HepG2 (cell line): ENCODE results near the gene ACSF3. TPM values are rescaled to one million over a fixed set of nuclear protein-coding genes. Genes with fewer than 3 reads are reported as not detected.

ENCODE experiments used
- ATF6 ChIP-seq: sonication (generic); formaldehyde crosslinking; conservative IDR thresholded peaks from 2 replicates; pipeline ENCODE4 v1.4.0; 2020; ENCODE audit warnings: missing genetic modification reagents
- FOXO1 ChIP-seq: sonication (generic); formaldehyde crosslinking; IDR thresholded peaks from 2 replicates; pipeline ENCODE4 v1.4.0; 2020; ENCODE audit warnings: missing genetic modification reagents
- HNRNPL ChIP-seq: fragments of 200-400 bp; formaldehyde crosslinking; IDR thresholded peaks from 2 replicates; pipeline ENCODE4 v1.6.1; 2017; ENCODE audit warnings: mild to moderate bottlenecking, low read depth, low read length
- MAX ChIP-seq: IDR thresholded peaks from 2 replicates; pipeline ENCODE4 v1.6.1; 2012; ENCODE audit warnings: inconsistent platforms
- MLLT10 ChIP-seq: sonication (generic); formaldehyde crosslinking; IDR thresholded peaks from 2 replicates; pipeline ENCODE4 v1.4.0; 2020; ENCODE audit warnings: missing genetic modification reagents
- RNF2 ChIP-seq: fragments of 450-650 bp; conservative IDR thresholded peaks from 2 replicates; pipeline ENCODE4 v1.6.1; 2016; ENCODE audit warnings: low read depth
- STAT6 ChIP-seq: sonication (generic); formaldehyde crosslinking; IDR thresholded peaks from 2 replicates; pipeline ENCODE4 v1.4.0; 2020; ENCODE audit warnings: missing genetic modification reagents, mild to moderate bottlenecking, borderline replicate concordance
- ZNF225 ChIP-seq: sonication (generic); formaldehyde crosslinking; IDR thresholded peaks from 2 replicates; pipeline ENCODE4 v1.4.0; 2020; ENCODE audit warnings: mild to moderate bottlenecking, missing genetic modification reagents
- polyA plus RNA-seq, 8 experiments: library from polyadenylated mRNA; depleted of rRNA in 3 of 8; stranded (reverse) in 7 of 8; unstranded in 1 of 8; fragments of >200 nt; fragmentation: Illumina TruSeq in 4 of 8; extraction: Trizol in 4 of 8; gene quantifications; 2 replicates each; pipeline versions ENCODE4 v1.2.1 to v1.2.3, GENCODE V29; 2011 to 2016; ENCODE audit warnings: low read depth in 4 of 8, missing spikeins in 1 of 8, mixed read lengths in 1 of 8; ENCODE audit not compliant: insufficient read depth in 1 of 8
- total RNA-seq, 5 experiments: library from RNA; depleted of rRNA; stranded (reverse); fragments of >200 nt; fragmentation: Illumina TruSeq; extraction: Trizol; gene quantifications; 2 replicates each; pipeline ENCODE4 v1.2.3, GENCODE V29; 2016; ENCODE audit warnings: low read depth in 1 of 5
- TF ChIP-seq, protein P1 (sequence below): sonication (generic); formaldehyde crosslinking; IDR thresholded peaks from 2 replicates; pipeline ENCODE4 v1.5.1; 2020; ENCODE audit warnings: missing genetic modification reagents, mild to moderate bottlenecking, borderline replicate concordance
- TF ChIP-seq, protein P2 (sequence below): sonication (generic); formaldehyde crosslinking; IDR thresholded peaks from 2 replicates; pipeline ENCODE4 v1.5.1; 2020; ENCODE audit warnings: mild to moderate bottlenecking, moderate library complexity, missing genetic modification reagents

Gene ACSF3
- total and polyA plus RNA-seq, 2 of the 13 experiments (the other 11 are each of a cell fraction or from before 2014, with no cell fraction given), result 14.9 to 30.6 TPM

- TF ChIP-seq ATF6 (CRISPR knock-in tag) (0 out of 2 replicates have a peak, but pooled peaks have one; percentile 40), HNRNPL (no peak), RNF2 (no peak), STAT6 (CRISPR knock-in tag) (no peak), MAX (peak; percentile 37; the same call in 1 of the 2 replicates), FOXO1 (CRISPR knock-in tag) (no peak), MLLT10 (CRISPR knock-in tag) (no peak), ZNF225 (CRISPR knock-in tag) (peak; percentile 9; the same call in 1 of the 2 replicates)
- TF ChIP-seq, protein P1, sequence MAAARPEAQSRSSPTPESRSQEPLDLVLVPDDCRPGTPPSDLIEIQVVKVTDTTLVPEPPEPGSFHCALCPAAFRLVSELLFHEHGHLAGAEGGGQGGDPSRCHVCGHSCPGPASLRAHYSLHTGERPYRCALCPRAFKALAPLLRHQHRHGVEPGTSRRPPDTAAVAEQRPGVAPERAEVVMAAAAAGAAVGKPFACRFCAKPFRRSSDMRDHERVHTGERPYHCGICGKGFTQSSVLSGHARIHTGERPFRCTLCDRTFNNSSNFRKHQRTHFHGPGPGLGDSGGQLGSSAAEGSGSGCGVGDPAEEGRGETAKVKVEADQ (CRISPR knock-in tag), result no peak
- TF ChIP-seq, protein P2, sequence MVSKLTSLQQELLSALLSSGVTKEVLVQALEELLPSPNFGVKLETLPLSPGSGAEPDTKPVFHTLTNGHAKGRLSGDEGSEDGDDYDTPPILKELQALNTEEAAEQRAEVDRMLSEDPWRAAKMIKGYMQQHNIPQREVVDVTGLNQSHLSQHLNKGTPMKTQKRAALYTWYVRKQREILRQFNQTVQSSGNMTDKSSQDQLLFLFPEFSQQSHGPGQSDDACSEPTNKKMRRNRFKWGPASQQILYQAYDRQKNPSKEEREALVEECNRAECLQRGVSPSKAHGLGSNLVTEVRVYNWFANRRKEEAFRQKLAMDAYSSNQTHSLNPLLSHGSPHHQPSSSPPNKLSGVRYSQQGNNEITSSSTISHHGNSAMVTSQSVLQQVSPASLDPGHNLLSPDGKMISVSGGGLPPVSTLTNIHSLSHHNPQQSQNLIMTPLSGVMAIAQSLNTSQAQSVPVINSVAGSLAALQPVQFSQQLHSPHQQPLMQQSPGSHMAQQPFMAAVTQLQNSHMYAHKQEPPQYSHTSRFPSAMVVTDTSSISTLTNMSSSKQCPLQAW (CRISPR knock-in tag), result no peak
Measured at GRCh38 chr16:89200850-89201411, 107.3 kb downstream of the ACSF3 start (continued).
